ENCODE measurements around the gene RNF25. TPM values are rescaled to one million over a fixed set of nuclear protein-coding genes. Genes with fewer than 3 reads are reported as not detected.

The RNF25 gene
- total RNA-seq, 4 donors from 2014 or later = 19.0 to 42.6 (median 23.2) TPM

- peaks cover 23% of the 10 kb centered on the region for H3K4me1 ChIP-seq
- no peak overlapping the region for H3K27ac ChIP-seq
- no peaks in the 10 kb centered on the region for H3K9me3 ChIP-seq
- H3K4me3 ChIP-seq = no peak overlapping the region
- no peak for TF ChIP-seq POLR2AphosphoS5 (IDR thresholded peaks at IDR 0.05)
- TF ChIP-seq POLR2A (IDR thresholded peaks at IDR 0.05) = no peak
- TF ChIP-seq EP300 (IDR thresholded peaks at IDR 0.05) = no peak
- TF ChIP-seq CTCF (IDR thresholded peaks at IDR 0.05) = no peak
- peaks cover 60% of the 10 kb centered on the region for H3K36me3 ChIP-seq
- WGBS = 84% methylated on average over 10 of the region's 10 CpGs
- no peak for DNase-seq (ENCODE audit: low spot score in 2 of 2)
- H3K27me3 ChIP-seq = no peaks in the 10 kb centered on the region
Measured at GRCh38 chr2:218662827-218663226, 9.0 kb downstream of the RNF25 start.

- no peaks in the 10 kb centered on the region for H3K27me3 ChIP-seq
- WGBS = 90% methylated on average over 6 of the region's 7 CpGs
- no peak overlapping the region for H3K27ac ChIP-seq
- no peak overlapping the region for H3K4me3 ChIP-seq
- peaks cover 26% of the 10 kb centered on the region for H3K4me1 ChIP-seq
- no peaks in the 10 kb centered on the region for H3K9me3 ChIP-seq
- TF ChIP-seq EP300 (IDR thresholded peaks at IDR 0.05) (no peak), POLR2AphosphoS5 (IDR thresholded peaks at IDR 0.05) (no peak), POLR2A (IDR thresholded peaks at IDR 0.05) (no peak), CTCF (IDR thresholded peaks at IDR 0.05) (no peak)
- H3K36me3 ChIP-seq = peaks cover 58% of the 10 kb centered on the region
- DNase-seq (ENCODE audit: low spot score in 2 of 2) = no peak
Measured at GRCh38 chr2:218662377-218662776, 9.4 kb downstream of the RNF25 start.

DNA sequence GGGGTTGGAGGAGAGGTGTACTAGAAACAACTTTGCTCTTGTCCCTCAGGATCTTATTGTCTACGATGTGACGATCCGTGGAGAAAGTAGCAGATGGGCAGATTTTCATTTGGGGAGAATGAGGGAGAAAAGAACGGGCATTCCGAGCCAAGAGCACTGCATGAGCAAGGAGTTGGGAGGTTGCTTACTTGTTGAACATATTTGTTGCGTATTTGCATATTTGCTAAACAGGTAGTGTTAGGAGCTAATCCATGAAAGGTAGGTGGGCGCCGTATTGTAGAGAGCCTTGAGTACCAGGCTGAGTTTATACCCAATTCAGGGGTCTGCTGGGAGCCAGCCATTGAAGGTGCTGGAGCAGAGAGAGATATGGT is 11.8 kb downstream of the RNF25 start:
- WGBS = 13% methylated on average over 8 of the region's 8 CpGs
- peaks cover 26% of the 10 kb centered on the region for H3K4me1 ChIP-seq

GRCh38 chr2:218659258-218659987 is 12.4 kb downstream of the RNF25 start, which contains the start of the genes BCS1L and ZNF142:
Gene BCS1L, plus strand, starts transcription at chr2:218659683. Its CDS starts 1,305 bp downstream, at chr2:218660988.
Gene ZNF142, minus strand, starts transcription at chr2:218659623. Its CDS starts 3,194 bp downstream, at chr2:218656429.
- Histone ChIP-seq H3K36me3 (peaks cover 51% of the 10 kb centered on the region), H3K27ac (peak within 1 kb of the TSS; percentile 57), H3K4me1 (peaks cover 26% of the 10 kb centered on the region), H3K4me3 (peak within 1 kb of the TSS; percentile 70), H3K9me3 (no peaks in the 10 kb centered on the region), H3K27me3 (no peaks in the 10 kb centered on the region)
- 2% methylated on average over 38 of the region's 49 CpGs for WGBS
- TF ChIP-seq EP300 (IDR thresholded peaks at IDR 0.05) (no peak), POLR2AphosphoS5 (IDR thresholded peaks at IDR 0.05) (no peak)
- peak; percentile 92 to 96 for DNase-seq (ENCODE audit: low spot score in 2 of 2)

More for the DNA sequence above, 11.8 kb downstream of the RNF25 start:
- Histone ChIP-seq H3K9me3 (no peaks in the 10 kb centered on the region), H3K27me3 (no peaks in the 10 kb centered on the region), H3K4me3 (peak overlapping the region; percentile 70), H3K36me3 (peaks cover 51% of the 10 kb centered on the region), H3K27ac (peak overlapping the region; percentile 57)
- TF ChIP-seq EP300 (IDR thresholded peaks at IDR 0.05) (no peak), POLR2AphosphoS5 (IDR thresholded peaks at IDR 0.05) (no peak), CTCF (IDR thresholded peaks at IDR 0.05) (no peak), POLR2A (IDR thresholded peaks at IDR 0.05) (no peak)
- no peak for DNase-seq (ENCODE audit: low spot score in 2 of 2)

DNA sequence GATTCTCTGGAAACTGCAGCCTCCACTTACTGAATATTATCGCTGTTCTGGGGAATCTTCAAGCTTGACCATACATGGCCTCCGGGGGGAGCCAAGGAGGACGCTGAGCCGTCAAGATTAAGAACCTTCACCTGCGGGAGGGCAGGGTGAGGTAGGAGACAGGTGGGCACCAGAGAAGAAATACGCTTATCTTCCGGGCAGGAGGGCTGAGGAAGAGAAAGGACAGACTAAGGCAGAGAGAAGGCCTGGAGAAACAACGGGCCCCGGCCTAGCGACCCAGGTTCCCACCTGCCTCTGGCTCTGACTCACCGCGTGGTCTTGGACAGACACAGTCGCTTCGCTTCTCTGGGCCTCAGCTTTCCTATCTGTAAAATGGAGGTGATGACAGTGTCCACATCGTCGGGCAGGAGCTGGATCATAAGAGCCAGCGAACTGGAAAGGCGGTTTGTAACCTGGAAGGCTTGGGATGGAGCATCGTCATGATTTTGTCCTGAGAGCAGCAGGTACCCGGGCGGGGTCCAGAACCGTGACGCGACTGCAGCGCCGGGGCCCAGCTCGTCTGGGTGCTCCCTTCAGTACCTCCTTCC is 13.0 kb downstream of the RNF25 start:
- Histone ChIP-seq H3K27me3 (no peaks in the 10 kb centered on the region), H3K36me3 (peaks cover 51% of the 10 kb centered on the region), H3K27ac (peak overlapping the region; percentile 57), H3K4me3 (peak overlapping the region; percentile 70), H3K9me3 (no peaks in the 10 kb centered on the region), H3K4me1 (peaks cover 26% of the 10 kb centered on the region)
- no peak for DNase-seq (ENCODE audit: low spot score in 2 of 2)
- WGBS = 6% methylated on average over 16 of the region's 27 CpGs
- TF ChIP-seq POLR2A (IDR thresholded peaks at IDR 0.05) (no peak), CTCF (IDR thresholded peaks at IDR 0.05) (no peak), POLR2AphosphoS5 (IDR thresholded peaks at IDR 0.05) (no peak), EP300 (IDR thresholded peaks at IDR 0.05) (no peak)

Data from suprapubic skin (tissue), 4 donors.